BE2C (cell line): Measurements from ENCODE around the gene FERMT1.

ENCODE experiments used
- DNase-seq: peaks from one replicate; pipeline ENCODE4 v3.0.0-alpha.2; 2020
- H3K27me3 ChIP-seq: fragments of 250-450 bp; sonication (Bioruptor Pico); 2 replicates; pipeline ENCODE4 v1.5.1; 2020; ENCODE audit warnings: mild to moderate bottlenecking
- H3K36me3 ChIP-seq: fragments of 250-450 bp; sonication (Bioruptor Pico); 2 replicates; pipeline ENCODE4 v1.5.1; 2020; ENCODE audit warnings: mild to moderate bottlenecking
- H3K4me1 ChIP-seq: fragments of 250-450 bp; sonication (Bioruptor Pico); 2 replicates; pipeline ENCODE4 v1.5.1; 2020
- H3K4me3 ChIP-seq: 2 replicates; pipeline ENCODE4 v1.5.1; 2011; ENCODE audit warnings: low read depth, low read length
- H3K9me3 ChIP-seq: fragments of 250-450 bp; sonication (Bioruptor Pico); 2 replicates; pipeline ENCODE4 v1.5.1; 2020
- TF ChIP-seq, protein P1 (sequence below): IDR thresholded peaks from 2 replicates; pipeline ENCODE4 v1.5.1; 2012; ENCODE audit warnings: mild to moderate bottlenecking, low read depth, low read length

FERMT1 gene

DNA sequence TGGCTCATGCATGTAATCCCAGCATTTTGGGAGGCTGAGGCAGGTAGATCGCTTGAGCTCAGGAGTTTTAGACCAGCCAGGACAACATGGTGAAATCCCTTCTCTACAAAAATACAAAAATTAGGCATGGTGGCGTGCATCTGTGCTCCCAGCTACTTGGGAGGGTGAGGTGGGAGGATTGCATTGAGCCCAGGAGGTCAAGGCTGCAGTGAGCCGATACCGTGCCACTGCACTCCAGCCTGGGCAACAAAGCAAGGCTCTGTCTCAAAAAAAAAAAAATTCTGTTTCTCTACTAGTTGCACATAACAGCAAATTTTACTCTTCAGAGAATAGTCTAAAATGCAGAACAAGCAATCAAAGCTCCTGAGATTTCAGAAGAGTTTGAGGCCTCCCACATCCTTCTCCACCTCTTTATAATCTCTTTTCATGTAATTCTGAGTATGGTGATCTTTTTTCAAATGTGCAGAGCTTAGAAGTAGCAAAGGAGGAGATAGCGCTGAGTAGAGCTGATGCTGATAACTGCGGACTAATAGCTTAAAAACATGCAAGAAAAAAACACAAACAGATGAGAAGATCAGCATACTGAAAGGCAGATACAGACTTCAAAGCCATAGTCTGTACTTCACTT, 92.3 kb downstream of the FERMT1 start:
- TF ChIP-seq, protein P1, sequence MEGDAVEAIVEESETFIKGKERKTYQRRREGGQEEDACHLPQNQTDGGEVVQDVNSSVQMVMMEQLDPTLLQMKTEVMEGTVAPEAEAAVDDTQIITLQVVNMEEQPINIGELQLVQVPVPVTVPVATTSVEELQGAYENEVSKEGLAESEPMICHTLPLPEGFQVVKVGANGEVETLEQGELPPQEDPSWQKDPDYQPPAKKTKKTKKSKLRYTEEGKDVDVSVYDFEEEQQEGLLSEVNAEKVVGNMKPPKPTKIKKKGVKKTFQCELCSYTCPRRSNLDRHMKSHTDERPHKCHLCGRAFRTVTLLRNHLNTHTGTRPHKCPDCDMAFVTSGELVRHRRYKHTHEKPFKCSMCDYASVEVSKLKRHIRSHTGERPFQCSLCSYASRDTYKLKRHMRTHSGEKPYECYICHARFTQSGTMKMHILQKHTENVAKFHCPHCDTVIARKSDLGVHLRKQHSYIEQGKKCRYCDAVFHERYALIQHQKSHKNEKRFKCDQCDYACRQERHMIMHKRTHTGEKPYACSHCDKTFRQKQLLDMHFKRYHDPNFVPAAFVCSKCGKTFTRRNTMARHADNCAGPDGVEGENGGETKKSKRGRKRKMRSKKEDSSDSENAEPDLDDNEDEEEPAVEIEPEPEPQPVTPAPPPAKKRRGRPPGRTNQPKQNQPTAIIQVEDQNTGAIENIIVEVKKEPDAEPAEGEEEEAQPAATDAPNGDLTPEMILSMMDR, result no peak
- Histone ChIP-seq H3K27me3 (no peaks in the 10 kb centered on the region), H3K9me3 (no peaks in the 10 kb centered on the region), H3K4me1 (no peaks in the 10 kb centered on the region), H3K4me3 (no peak overlapping the region), H3K36me3 (peaks cover 22% of the 10 kb centered on the region)
- no peak for DNase-seq

DNA sequence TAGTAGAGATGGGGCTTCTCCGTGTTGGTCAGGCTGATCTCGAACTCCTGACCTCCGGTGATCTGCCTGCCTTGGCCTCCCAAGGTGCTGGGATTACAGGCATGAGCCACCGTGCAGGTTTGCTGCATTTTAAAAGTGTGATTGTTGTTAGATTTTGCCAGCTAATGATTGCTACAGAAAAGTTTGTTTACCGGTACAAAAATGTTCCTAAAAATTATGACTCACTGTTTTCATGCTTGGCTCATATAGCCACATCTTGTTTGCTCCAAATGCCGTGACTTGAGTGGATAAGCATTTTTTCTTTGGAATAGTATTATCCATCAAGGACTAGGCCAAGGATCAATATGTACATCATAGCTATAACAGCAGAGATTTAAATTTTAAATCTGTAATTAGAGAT, 93.3 kb downstream of the FERMT1 start:
- DNase-seq, result no peak

DNA sequence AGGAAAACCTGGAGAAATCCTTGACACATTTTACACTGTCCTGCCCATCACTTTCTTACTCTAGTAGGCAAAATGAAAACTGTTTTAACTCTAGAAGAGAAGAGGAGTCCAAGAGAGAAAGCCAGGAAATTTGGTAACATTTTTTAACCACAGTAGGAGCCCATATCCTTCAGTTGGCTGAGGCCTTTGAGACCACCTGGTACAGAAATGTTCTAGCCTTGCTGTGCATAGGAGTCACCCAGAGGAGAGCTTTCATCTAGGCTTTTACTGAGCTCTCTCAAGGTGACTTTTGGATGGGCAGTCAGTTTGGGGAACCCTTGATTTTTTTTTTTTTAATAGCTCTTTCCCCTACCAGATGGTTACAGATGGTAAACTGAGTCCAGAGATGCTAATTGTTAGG, 94.0 kb downstream of the FERMT1 start:
- no peaks in the 10 kb centered on the region for H3K4me1 ChIP-seq
- H3K9me3 ChIP-seq, result peaks cover 3% of the 10 kb centered on the region
- H3K27me3 ChIP-seq, result no peaks in the 10 kb centered on the region
- peaks cover 32% of the 10 kb centered on the region for H3K36me3 ChIP-seq
- H3K4me3 ChIP-seq, result no peak overlapping the region
- no peak for DNase-seq
- TF ChIP-seq, protein P1, result no peak

More for the DNA sequence above, 93.3 kb downstream of the FERMT1 start:
- Histone ChIP-seq H3K4me1 (no peaks in the 10 kb centered on the region), H3K9me3 (peaks cover 3% of the 10 kb centered on the region), H3K4me3 (no peak overlapping the region), H3K27me3 (no peaks in the 10 kb centered on the region), H3K36me3 (peaks cover 26% of the 10 kb centered on the region)
- TF ChIP-seq, protein P1, result no peak

GRCh38 chr20:6026051-6026450, 96.8 kb downstream of the FERMT1 start:
- TF ChIP-seq, protein P1, result no peak
- H3K4me1 ChIP-seq, result no peaks in the 10 kb centered on the region
- H3K27me3 ChIP-seq, result no peaks in the 10 kb centered on the region
- H3K36me3 ChIP-seq, result peaks cover 43% of the 10 kb centered on the region
- no peak for DNase-seq
- H3K4me3 ChIP-seq, result no peak overlapping the region
- peaks cover 3% of the 10 kb centered on the region for H3K9me3 ChIP-seq
